Measurements from ENCODE around the gene LYPLA2. TPM values are rescaled to one million over a fixed set of nuclear protein-coding genes. Genes with fewer than 3 reads are reported as not detected.
"Not testable (repeated sequence)": the region's sequence is repeated elsewhere in the genome, so short reads cannot be mapped to it uniquely, and the experiment has no call there.

Gene LYPLA2
- total RNA-seq, 1 donor from 2014 or later: 27.8 TPM

DNA sequence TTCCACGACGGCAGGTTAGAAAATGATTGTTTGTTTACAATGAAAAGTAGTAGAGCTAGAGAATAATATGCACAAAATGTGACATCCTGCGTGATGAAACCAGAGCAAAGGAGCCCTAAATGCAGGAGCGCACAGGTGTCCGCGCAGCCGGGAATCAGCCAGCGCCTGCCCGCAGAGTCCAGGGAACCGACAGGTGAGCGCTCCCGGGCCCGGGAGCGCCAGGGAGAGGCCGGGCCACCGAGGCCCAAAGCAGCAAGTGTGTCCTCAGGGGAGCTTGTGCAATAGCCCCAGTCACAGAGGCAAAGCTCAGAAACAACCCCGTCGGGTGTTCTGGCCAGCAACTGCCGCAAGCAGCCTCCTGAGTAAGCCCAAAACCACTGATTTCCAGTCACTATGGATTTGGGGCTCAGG lies 10.4 kb downstream of the LYPLA2 start:
- no peak for DNase-seq

DNA sequence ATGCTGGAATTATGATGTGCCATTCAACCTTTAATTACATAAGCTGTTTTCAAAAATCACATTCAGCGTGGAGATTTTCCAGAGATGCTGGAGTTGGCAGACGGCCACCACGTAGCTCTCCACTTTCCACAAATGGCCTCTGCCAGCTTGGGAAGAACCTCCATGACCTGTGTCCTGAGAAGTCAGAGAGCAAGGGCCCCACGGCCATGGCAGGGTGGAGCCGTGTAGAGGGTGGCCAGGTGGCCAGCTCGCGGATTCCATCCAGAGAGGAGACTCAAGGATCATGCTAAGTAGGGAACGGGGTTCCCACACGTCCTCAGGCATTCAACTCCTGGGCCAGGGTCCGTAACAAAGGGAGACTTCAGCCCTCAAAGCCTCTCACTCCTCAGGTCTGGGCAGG lies 10.9 kb downstream of the LYPLA2 start:
- no peak for DNase-seq

DNA sequence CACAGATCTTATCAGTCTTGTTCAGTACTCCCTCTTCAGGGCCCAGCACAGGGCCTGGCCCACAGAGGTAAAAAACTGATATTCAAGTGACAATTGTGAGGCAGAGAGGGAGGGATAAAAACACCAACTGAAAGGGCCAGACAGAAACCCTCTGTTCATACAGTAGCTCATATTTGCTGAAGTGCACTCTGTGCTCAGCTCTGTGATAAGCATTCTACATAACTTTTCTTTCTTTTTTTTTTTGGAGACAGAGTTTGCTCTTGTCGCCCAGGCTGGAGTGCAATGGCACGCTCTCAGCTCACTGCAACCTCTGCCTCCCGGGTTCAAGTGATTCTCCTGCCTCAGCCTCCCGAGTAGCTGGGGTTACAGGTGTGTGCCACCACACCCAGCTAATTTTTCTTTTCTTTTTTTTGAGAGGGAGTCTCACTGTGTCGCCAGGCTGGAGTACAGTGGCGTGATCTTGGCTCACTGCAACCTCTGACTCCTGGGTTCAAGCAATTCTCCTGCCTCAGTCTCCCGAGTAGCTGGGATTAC lies 11.9 kb downstream of the LYPLA2 start:
- not testable (repeated sequence) for DNase-seq

DNA sequence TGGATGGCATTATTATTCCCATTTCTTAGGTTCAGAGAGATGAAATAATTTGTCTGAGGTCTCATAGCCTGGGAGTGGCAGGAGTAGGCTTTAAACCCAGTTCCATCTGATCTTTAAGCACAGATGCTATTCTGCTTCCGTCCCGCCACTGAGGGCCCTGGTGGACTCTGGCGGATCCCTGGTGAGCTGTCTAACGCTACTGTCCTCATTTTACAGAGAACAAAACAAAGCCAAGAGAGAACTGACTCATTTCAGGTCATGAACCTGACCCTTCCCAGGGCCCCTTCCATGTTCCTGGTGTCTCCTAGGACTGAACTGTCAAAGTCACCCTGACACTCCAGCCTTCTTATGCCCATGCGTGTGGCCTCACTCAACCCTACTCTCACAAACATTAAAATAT lies 12.7 kb downstream of the LYPLA2 start:
- DNase-seq: no peak

DNA sequence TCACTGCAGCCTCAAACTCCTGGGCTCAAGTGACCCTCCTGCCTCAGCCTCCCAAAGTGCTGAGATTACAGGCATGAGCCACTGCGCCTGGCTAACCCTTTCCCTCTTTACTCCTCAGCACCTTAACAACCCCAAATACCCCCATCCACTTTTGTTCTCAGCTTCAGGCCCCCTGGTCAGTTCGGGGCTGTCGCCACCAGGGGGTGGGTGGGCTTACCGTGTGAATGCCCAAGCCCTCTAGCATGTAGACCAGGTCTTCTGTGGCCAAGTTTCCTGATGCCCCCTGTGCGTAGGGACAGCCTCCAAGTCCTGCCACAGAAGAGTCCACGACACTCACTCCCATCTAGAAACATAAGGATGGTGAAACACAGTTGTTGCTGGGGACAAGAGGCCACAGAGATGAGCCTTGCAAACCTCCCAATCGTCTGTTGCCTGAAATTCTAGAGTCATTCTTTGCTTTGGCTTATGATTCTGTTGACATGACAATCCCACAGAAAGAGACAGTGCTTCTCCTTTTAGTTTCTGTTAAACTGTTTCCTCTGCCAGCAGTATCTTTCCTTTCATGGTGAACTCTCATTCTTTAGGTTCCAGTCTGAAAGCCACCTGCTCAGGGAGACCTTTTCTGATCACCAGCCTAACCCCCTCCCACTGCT lies 13.4 kb downstream of the LYPLA2 start:
- no peak for DNase-seq

DNA sequence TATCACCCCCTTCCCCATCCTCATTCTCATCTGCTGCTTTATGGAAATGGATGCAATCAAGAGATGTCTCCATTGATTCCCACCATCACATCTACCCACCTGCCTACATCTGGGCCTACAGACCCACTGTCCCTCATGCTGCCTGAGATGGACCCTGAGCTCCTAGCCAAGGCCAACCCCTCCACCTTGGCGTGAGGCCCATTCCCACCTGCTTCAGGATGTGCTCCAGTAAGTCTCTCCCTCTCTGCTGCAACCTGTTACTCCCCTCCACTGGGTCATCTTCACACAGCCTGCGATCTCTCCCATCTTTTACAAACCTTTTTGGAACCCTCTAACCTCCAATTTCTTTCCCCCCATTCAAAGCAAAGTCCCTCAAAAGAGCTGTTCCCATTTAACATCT lies 14.1 kb downstream of the LYPLA2 start:
- no peak for DNase-seq

DNA sequence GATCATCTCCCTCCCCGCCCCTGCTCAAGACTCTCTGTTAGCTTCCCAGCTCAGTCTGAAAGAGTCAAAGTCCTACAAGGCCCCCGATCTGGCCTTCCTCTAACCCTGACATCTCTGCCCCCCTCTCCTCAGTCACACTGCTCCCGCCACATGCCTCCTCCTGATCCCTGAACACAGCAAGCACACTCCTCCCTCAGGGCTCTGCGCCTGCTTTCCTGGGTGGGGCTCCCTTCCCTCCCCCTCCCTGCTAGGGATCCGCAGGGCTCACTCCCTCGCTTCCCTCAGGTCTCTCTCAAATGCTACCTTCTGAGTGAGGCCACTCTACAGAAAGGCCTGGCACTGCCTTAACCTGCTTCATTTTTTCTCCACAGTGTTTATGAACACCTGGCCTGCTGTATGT lies 15.3 kb downstream of the LYPLA2 start:
- DNase-seq: no peak

DNA sequence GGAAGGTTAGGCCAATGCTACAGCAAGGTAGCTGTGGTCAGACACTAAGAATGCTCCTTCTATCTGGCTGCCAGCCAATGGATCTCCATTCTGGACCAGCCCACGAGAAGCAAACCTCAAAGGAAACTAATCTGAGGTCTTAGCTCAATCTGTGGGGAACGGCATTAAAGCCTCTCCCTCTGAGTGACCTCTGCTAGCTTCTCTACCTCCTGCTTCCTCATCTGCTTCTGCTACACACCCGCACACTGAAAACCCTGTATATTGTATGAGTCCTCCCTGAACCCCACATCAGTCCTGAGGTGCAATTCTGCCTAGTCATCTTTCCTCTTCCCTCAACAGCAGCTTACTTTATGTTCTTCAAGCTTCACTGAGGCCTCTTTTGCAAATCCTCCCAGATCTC lies 16.5 kb downstream of the LYPLA2 start:
- no peak for DNase-seq

DNA sequence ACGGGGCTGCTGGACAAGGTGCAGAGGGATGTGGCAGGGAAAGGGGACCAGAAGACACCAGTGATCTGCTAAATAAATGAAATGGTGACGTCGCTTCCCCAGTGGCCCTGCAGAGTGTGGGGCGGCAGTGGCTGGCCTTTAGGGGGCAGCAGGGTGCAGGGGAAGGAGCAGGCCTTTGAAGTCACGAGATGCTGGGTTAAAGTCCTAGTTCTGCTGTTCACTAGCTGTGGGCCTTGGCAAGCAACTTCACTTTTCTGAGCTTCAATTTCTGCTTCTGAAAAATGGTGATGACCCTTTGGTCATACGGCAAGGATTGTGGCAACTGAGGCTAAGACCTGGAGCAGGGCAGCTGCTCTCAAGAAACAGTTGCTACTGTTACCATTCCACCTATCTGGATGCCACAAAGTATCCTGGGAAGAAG lies 18.8 kb downstream of the LYPLA2 start:
- DNase-seq: no peak

DNA sequence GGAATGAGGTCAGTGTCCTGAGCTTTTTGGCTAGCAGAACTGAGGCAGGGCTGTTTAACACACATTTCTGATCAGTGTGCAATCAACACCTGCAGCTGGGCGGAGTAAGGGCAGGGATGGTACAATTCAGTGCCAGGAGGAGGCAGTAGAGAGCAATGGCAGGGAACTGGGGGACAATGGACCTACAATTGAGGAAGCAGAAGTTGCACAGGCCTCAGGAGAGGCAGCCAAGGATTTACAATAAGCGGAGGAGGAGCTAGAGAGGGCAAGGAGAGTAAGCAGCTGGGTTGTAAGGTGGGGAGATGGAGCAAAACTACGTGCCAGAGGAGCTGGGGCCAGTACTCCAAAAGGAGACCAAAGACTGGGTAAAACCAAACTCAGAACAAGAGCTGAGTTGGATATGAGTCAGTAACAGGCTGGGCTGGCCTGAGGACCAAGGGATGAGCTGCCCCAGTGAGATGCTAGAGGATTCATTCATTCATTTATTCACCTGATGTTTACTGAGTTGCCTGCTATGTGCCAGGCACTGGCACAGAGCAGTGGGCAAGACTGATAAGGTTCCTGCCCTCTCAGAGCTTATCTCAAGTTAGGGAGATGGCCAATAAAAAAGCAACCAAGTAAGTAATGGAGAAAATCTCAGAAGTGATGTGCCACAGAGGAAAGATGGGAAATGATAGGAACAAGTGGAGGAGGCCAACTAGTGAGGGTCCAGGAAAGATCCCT lies 20.0 kb downstream of the LYPLA2 start:
- DNase-seq: no peak

DNA sequence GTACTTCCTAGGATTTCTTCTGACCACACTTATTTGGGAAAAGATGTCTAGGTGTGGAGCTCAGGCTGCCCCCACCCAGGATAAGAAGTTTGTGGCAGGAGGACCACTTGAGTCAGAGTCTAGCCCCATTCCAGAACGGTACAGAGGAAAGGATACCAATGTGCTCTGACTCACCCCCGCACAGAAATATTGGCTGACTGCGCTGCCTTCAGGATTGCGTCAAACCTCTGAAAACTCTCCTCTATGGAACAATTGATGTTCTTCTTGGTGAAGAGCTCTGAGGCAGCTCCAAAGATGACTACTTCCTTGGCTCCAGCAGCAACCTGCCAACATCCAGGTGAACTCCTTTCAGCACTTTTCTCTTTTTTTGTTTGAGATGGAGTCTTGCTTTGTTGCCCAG lies 23.1 kb downstream of the LYPLA2 start:
- no peak for DNase-seq

DNA sequence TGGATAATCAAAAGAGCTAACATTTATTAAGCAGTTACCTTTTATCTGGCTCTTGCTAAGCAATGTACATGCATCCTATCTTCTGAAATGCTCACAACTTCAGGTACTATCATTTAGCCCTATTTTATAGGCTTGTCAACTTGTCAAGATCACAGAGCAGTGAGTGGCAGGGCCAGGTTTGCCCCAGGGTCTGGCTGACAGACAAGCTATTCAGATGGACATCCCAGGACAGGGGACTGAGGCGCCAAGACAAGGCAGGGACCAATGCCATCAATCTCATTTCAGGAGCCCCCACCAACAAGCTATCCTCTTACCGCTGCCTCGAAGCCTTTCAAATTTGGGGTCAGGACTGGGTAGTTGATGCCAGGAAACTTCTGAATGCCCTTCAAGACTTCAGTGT lies 25.4 kb downstream of the LYPLA2 start:
- DNase-seq: no peak

DNA sequence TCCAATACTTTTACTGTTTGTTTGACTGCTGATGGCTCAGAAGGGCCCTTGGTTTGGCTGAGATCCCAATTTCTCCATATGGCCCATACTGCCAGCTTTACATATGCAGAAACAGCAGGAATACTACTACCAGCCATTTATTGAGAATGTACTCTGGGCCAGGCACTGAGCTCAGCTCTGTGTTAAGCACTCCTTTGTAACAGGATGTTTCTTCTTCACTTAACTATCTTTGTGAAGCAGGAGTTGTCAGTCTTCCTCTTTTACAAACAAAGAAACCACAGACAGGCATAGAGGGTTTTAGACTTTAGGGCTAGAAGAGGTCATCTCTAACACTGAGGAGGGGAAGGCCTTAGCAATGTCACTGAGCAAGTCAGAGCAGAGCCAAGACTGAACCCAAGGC lies 26.0 kb downstream of the LYPLA2 start:
- no peak for DNase-seq

DNA sequence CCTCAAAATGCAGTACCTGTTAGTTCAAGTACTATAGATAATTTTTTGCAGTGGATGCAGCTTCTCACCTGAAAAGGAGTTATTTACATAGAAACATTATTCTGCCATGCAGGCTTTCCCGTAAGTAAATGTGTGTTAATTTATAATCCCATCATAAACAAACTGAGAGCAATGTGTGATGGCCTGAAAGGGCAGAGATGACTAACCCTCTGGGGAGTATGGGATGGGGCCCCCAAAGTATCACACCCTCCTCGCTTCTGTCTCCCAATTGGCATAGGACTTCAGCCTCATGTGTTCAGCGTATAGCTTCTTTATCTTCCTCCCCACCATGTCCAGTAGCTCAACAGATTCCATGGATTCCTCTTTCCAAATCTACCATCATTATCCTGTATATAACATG lies 26.7 kb downstream of the LYPLA2 start:
- DNase-seq: no peak

DNA sequence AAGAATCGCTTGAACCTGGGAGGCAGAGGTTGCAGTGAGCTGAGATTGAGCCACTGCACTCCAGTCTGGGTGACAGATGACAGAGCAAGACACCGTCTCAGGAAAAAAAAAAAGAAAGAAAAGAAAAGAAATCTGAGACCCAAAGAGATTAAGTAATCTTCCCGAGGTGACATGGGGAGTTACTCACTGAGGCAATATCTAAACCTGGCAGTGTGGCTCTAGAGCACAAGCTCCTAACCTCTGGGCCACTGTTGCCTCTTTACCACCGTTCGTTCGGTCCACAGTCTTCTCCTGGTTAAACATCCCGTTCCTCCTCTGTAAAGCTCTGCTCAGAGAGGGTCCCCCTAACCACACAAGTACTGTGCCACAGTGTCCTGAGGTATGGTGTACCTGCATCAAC lies 32.8 kb downstream of the LYPLA2 start:
- DNase-seq: no peak

DNA sequence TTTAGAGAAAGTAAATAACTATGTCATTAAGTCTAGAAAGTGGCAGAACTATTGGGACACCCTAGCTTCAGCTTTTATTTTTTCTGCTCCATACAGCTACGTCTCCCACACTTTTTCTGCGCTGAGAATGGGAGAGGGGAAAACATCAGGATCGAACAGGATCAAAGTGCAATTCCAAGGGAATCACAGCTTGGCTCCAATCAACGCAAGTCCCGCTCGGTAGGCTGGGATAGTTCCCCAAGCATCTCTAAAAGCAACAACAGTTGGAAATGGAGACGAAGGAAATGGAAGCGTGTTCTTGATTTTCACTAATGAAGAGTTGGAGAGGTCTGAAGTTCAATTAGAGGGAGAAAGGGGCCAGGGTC lies 33.7 kb downstream of the LYPLA2 start:
- DNase-seq: no peak

DNA sequence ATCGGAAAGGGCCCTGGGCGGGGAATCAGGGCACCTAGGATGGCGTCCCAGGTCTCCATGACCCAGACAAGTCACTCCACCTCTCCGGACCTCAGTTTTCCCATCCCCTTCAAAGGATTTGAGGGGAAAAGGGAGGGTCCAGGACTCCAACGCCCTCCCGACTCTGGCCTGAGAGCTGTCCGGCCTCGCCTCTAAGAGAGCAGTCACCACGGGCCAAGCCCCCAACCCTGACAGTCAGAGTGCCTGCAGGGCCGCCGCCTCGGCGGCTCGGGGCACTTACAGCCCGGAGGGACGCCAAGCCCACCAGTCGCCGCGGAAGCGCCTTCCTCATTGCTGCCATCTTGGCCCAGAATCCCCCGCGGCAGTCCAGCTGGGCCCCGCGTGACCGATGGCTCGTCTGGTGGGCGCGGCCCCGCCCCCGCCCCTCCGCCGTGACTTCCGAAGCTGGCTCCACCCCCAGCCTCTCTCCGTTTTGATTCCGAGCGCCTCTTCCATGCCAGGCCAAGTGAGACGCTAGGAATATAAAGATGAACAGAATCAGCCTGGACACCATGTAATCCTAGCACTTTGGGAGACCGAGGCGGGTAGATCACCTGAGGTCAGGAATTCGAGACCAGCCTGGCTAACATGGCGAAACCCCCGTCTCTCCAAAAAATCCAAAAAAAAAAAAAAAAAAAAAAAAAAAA lies 34.3 kb downstream of the LYPLA2 start, which contains the start of gene HMGCL:
TSS of gene HMGCL (minus strand) at position 354 of the 686 bp plus-strand sequence. CDS start at position 340, 14 bp downstream.
- peak; percentile 88 for DNase-seq

DNA sequence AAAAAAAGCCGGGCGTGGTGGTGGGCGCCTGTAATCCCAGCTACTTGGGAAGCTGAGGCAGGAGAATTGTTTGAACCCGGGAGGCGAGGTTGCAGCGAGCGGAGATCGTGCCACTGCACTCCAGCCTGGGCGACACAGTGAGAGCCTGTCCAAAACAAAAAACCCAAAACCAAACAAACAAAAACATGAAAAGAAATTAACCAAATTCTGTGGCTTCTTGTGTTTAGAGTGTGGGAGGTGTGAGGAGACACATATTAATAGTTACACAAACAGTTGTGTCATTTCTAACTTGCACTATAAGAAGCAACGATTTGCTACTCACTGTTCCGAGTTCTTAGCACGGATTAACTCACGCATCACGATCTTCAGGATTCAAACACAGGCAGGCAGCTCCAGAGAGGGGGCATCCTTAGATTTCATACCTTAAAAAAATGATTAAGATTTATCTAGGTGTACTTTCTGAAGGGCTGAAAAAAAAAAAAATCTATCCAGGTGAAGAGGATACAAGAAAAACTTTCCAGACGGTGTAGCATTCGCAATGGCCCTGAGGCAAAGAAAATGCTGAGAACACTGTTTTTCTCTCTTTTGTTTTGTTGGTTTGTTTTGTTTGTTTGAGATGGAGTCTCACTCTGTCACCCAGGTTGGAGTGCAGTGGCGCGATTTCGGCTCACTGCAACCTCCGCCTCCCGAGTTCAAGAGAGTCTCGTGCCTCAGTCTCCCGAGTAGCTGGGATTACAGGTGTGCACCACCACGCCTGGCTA lies 35.0 kb downstream of the LYPLA2 start:
- DNase-seq: no peak

DNA sequence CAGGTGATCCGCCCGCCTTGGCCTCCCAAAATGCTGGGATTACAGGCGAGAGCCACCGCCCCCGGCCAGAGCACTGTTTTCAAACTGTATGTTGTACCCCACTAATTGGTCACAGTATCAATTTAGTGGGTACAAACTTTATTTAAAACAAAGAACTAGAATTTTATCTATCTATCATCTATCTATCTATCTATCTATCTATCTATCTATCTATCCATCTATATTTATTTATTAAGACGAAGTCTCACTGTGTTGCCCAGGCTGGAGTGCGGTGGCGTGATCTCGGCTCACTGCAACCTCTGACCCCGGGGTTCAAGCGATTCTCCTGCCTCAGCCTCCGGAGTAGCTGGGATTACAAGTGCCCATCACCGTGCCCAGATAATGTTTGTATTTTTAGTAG lies 35.6 kb downstream of the LYPLA2 start:
- DNase-seq: not testable (repeated sequence)

DNA sequence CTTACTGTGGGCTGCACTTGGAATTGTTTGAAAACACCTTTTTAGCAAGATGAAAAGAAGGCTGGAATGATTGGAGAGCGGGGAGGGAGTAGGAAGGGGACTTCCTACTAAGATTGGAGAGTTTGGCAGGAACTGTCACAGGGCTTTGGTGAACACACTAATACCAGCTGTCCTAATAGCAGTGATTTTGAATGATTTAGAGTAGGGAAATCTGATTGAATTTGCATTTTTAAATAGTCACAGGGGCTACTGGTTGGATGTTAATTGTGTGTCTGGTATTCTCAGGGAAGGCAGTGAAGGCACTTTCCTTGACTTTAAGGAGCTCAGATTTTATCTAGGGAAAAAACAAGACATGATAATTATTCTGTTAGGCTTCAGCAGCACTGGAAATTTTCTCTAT lies 36.8 kb downstream of the LYPLA2 start:
- no peak for DNase-seq

DNA sequence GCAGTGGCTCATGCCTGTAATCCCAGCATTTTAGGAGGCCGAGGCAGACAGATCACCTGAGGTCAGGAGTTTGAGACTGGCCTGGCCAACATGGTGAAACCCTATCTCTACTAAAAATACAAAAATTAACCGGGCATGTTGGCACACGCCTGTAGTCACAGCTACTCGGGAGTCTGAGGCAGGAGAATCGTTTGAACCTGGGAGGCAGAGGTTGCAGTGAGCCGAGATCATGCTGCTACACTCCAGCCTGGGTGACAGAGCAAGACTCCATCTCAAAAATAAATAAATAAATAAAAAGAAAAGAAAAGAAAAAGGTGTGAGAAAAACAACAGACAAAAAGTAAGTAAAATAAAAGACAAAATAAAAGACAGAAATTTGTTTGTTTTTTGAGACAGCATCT lies 43.2 kb downstream of the LYPLA2 start:
- not testable (repeated sequence) for DNase-seq

DNA sequence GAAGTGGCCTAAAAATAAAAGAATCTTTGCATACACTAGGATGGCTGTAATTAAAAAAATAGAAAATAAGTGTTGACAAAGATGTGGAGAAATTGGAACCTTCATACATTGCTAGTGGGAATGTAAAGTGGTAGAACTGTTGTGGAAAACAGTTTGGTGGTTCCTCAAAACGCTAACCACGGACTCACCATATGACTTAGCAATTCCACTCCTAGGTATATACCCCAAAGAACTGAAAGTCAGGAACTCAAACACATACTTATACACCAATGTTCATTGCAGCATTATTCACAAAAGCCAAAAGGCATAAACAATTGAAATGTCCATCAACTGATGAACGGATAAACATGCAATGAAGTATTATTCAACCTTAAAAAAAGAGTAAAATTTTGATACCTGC lies 45.1 kb downstream of the LYPLA2 start:
- no peak for DNase-seq

DNA sequence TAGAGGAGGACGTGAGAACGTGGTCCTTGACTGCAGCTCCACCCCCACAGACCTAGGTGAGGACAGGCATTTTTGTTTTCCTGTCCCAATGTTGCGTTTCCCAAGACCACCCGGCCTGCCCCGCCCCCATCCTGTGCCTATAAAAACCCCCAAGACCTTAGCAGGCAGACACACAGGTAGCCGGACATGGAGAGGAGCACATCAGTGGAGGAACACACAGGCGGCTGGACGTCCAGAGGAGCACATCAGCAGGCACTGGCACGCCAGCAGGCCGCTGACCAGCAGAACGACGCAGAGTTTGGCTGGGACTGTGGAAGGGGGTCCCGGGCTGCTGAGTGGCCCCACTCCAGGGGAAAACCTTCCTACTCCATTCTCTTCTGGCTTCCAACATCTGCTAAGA lies 47.0 kb downstream of the LYPLA2 start:
- no peak for DNase-seq

Measured in skin of body (tissue), 2 donors.